GM12878 (cell line): ENCODE results near the gene DKKL1. TPM values are rescaled to one million over a fixed set of nuclear protein-coding genes. Genes with fewer than 3 reads are reported as not detected.
"Not testable (repeated sequence)": the region's sequence is repeated elsewhere in the genome, so short reads cannot be mapped to it uniquely, and the experiment has no call there.

Experiments
- ATAC-seq: fragments of 200-7000 bp; cut with Tn5 transposase; 3 replicates; pipeline ENCODE4 v1.9.1; 2020; ENCODE audit warnings: mild to moderate bottlenecking, moderate library complexity
- BruUV-seq: library from RNA; stranded (reverse); fragments of 400-500 nt; replicated peaks from 2 replicates; lab custom pipeline; 2021; lab: Mats Ljungman, UMichigan
- CTCF ChIA-PET: fragments of 300-600 bp; sonication (Branson Sonifier 250); formaldehyde crosslinking; extraction: SDS; loops from one replicate; lab custom pipeline; 2021; ENCODE audit warnings: inconsistent platforms; lab: Yijun Ruan, JAX
- POLR2A ChIA-PET: fragments of 350-600 bp; formaldehyde crosslinking; extraction: SDS; loops from one replicate; lab custom pipeline; 2021; ENCODE audit warnings: inconsistent platforms; lab: Charles Lee
- RAD21 ChIA-PET: fragments of 300-600 bp; sonication (Branson Sonifier 250); formaldehyde crosslinking; loops from one replicate; lab custom pipeline; 2023; ENCODE audit warnings: antibody characterized with exemption; ENCODE audit not compliant: unreplicated experiment; lab: Charles Lee
- SMC1A ChIA-PET: fragments of 300-600 bp; sonication (Branson Sonifier 250); formaldehyde crosslinking; loops from one replicate; lab custom pipeline; 2023; ENCODE audit not compliant: unreplicated experiment, uncharacterized antibody; lab: Charles Lee
- DNase-seq: peaks from one replicate; pipeline ENCODE4 v3.0.0-alpha.2; 2011; ENCODE audit warnings: low read depth, low spot score
- FAIRE-seq: peaks from 3 replicates; lab custom pipeline; 2011; peaks lifted over from hg19 to GRCh38; lab: Jason Lieb, UNC
- H2AFZ ChIP-seq: 2 replicates; pipeline ENCODE4 v1.6.0; 2011; ENCODE audit warnings: low read depth, low read length, control low read depth; ENCODE audit not compliant: control insufficient read depth
- H3K27ac ChIP-seq: 2 replicates; pipeline ENCODE4 v1.5.1; 2011; ENCODE audit warnings: control low read depth; ENCODE audit not compliant: control insufficient read depth, insufficient read depth
- H3K27me3 ChIP-seq, 2 experiments: replicated peaks in 1 of 2; 2 replicates each; pipeline versions ENCODE4 v1.6.0 to v1.6.1; 2011; ENCODE audit warnings: low read length in 1 of 2; ENCODE audit not compliant: control insufficient read depth in 2 of 2, insufficient read depth in 2 of 2
- H3K36me3 ChIP-seq, 2 experiments: 2 replicates each; pipeline ENCODE4 v1.5.1; 2011; ENCODE audit warnings: low read length in 1 of 2; ENCODE audit not compliant: control insufficient read depth in 2 of 2, insufficient read depth in 2 of 2
- H3K4me1 ChIP-seq: 2 replicates; pipeline ENCODE4 v1.6.1; 2011; ENCODE audit warnings: mild to moderate bottlenecking, low read length, moderate library complexity, mixed read lengths; ENCODE audit not compliant: control insufficient read depth, insufficient read depth
- H3K4me2 ChIP-seq: 2 replicates; pipeline ENCODE4 v1.6.0; 2011; ENCODE audit warnings: control low read depth; ENCODE audit not compliant: control insufficient read depth, insufficient read depth
- H3K4me3 ChIP-seq: fragments of 200-600 bp; sonication (generic); 2 replicates; pipeline ENCODE4 v1.5.1; 2016
- H3K79me2 ChIP-seq: 2 replicates; pipeline ENCODE4 v1.6.0; 2011; ENCODE audit warnings: low read length; ENCODE audit not compliant: control insufficient read depth, insufficient read depth
- H3K9ac ChIP-seq: 2 replicates; pipeline ENCODE4 v1.8.0; 2011; ENCODE audit warnings: low read length, control low read depth, mixed read lengths; ENCODE audit not compliant: control insufficient read depth, insufficient read depth
- H3K9me3 ChIP-seq: replicated peaks from 3 replicates; pipeline ENCODE4 v1.5.1; 2011; ENCODE audit warnings: mild to moderate bottlenecking, low read length; ENCODE audit not compliant: control insufficient read depth, insufficient read depth
- H4K20me1 ChIP-seq: 2 replicates; pipeline ENCODE4 v1.6.0; 2011; ENCODE audit not compliant: control insufficient read depth, insufficient read depth
- EED ChIP-seq: sonication (generic); IDR thresholded peaks from 2 replicates; pipeline ENCODE4 v1.6.1; 2016; ENCODE audit warnings: antibody characterized with exemption, low read depth
- IKZF2 ChIP-seq, 2 experiments: fragments of 450-650 bp; IDR thresholded peaks; 2 replicates each; pipeline ENCODE4 v1.6.1; 2017; ENCODE audit warnings: mild to moderate bottlenecking in 2 of 2, moderate library complexity in 2 of 2
- KAT2A ChIP-seq: conservative IDR thresholded peaks from 2 replicates; pipeline ENCODE4 v1.6.1; 2011; ENCODE audit warnings: low read depth, low read length; ENCODE audit not compliant: control insufficient read depth
- RUNX3 ChIP-seq: IDR thresholded peaks from 2 replicates; pipeline ENCODE4 v1.6.1; 2012; ENCODE audit warnings: low read length, inconsistent platforms
- SIN3A ChIP-seq: IDR thresholded peaks from 2 replicates; pipeline ENCODE4 v1.6.1; 2012; ENCODE audit warnings: low read depth, low read length, improper control_type of control experiment
- SIX5 ChIP-seq: IDR thresholded peaks from 2 replicates; pipeline ENCODE4 v1.6.1; 2011; ENCODE audit warnings: mild to moderate bottlenecking, low read depth, low read length, moderate library complexity; ENCODE audit not compliant: severe bottlenecking
- TBL1XR1 ChIP-seq: IDR thresholded peaks from 2 replicates; pipeline ENCODE4 v1.6.1; 2012; ENCODE audit warnings: low read depth, low read length, improper control_type of control experiment
- WGBS: methylation state at CpG from one replicate; pipeline ENCODE4 v1.1.6; 2016; ENCODE audit warnings: low lambda C conversion rate; ENCODE audit not compliant: insufficient replicate concordance, insufficient coverage; ENCODE audit errors: missing lambda C conversion rate; 5-methylcytosine and 5-hydroxymethylcytosine counted together
- in situ Hi-C: fragments of 300-500 bp; cut with MboI; formaldehyde crosslinking; loops from 9 replicates; pipeline ENCODE4 v1.14.3; 2018; ENCODE audit warnings: mixed read lengths
- intact Hi-C: fragments of 100-400 bp; cut with micrococcal nuclease; formaldehyde crosslinking; loops from one replicate; pipeline ENCODE4 v1.14.2; 2022; ENCODE audit not compliant: unreplicated experiment
- polyA plus RNA-seq, 11 experiments: library from polyadenylated mRNA; depleted of rRNA in 4 of 11; unstranded in 6 of 11; stranded (reverse) in 5 of 11; fragments of >200 nt; fragmentation: Nextera tagmentation in 4 of 11; fragmentation: Illumina TruSeq in 1 of 11; extraction: Ambion mirVana in 4 of 11; extraction: Trizol in 1 of 11; gene quantifications; 1 replicate in 1 of 11; 2 replicates in 10 of 11; pipeline versions ENCODE4 v1.2.1 to v1.2.3, GENCODE V29; 2011 to 2016; ENCODE audit warnings: inconsistent platforms in 2 of 11, missing spikeins in 2 of 11, low read depth in 1 of 11
- total RNA-seq, 4 experiments: library from RNA; depleted of rRNA in 3 of 4; stranded (reverse); fragments of >200 nt in 3 of 4; fragmentation: Illumina TruSeq in 1 of 4; extraction: Trizol in 1 of 4; gene quantifications; 2 replicates each; pipeline versions ENCODE4 v1.2.1 to v1.2.3, GENCODE V29; 2013 to 2021
- TF ChIP-seq, protein P1 (sequence below): fragments of 450-650 bp; conservative IDR thresholded peaks from 2 replicates; pipeline ENCODE4 v1.6.1; 2017; ENCODE audit warnings: mild to moderate bottlenecking, moderate library complexity

Gene DKKL1
- total and polyA plus RNA-seq, 10 of the 15 experiments (the other 5 are each of a cell fraction or from before 2014, with no cell fraction given), result not detected

DNA sequence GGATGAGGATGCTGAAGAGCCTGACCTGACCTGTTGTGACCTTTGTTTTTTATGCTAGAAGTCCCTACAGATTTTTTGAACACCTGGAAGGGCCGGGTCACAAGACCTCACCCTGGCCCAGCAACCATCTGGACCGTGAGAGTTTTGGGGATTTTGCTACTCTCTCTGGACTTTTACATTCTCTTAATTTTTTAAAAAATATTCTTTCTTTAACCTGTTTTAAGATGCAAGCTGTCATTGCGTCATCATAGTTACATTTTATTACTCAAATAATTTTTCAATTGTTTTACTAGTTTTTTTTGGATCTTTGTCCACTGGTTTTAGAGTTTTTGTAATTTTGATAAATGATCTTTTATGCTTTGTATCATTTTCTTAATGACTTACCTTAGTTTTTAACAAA is 7.5 kb downstream of the DKKL1 start:
- in situ Hi-C loops, result no loop called here
- intact Hi-C loops, result no loop called here
- Histone ChIP-seq H4K20me1 (no peaks in the 10 kb centered on the region), H3K9ac (no peak overlapping the region), H3K36me3 (no peaks in the 10 kb centered on the region), H3K4me1 (no peaks in the 10 kb centered on the region), H3K9me3 (peaks cover 10% of the 10 kb centered on the region; the same call in 2 of the 3 replicates), H3K27ac (no peak overlapping the region), H3K27me3 (no peaks in the 10 kb centered on the region; a peak in 1 of 4 replicates), H2AFZ (no peak overlapping the region), H3K4me3 (no peak overlapping the region), H3K4me2 (no peak overlapping the region), H3K79me2 (no peaks in the 10 kb centered on the region)
- DNase-seq, result no peak
- ChIA-PET CTCF (interaction anchor here (1.5 kb wide), 1 partner anchor 70 kb away, joined by 3 read pairs; no protein-coding TSS in a partner anchor), RAD21 (interaction anchor here (1.0 kb wide), 1 partner anchor 10 kb away, joined by 3 read pairs; no protein-coding TSS in a partner anchor), SMC1A (no interaction called here), POLR2A (no interaction called here)
- FAIRE-seq, result no peak
- TF ChIP-seq KAT2A, result no peak
- no peak for TF ChIP-seq TBL1XR1
- no peak for TF ChIP-seq SIN3A
- TF ChIP-seq RUNX3, result no peak
- TF ChIP-seq EED, result no peak
- no peak for TF ChIP-seq SIX5
- TF ChIP-seq, protein P1, sequence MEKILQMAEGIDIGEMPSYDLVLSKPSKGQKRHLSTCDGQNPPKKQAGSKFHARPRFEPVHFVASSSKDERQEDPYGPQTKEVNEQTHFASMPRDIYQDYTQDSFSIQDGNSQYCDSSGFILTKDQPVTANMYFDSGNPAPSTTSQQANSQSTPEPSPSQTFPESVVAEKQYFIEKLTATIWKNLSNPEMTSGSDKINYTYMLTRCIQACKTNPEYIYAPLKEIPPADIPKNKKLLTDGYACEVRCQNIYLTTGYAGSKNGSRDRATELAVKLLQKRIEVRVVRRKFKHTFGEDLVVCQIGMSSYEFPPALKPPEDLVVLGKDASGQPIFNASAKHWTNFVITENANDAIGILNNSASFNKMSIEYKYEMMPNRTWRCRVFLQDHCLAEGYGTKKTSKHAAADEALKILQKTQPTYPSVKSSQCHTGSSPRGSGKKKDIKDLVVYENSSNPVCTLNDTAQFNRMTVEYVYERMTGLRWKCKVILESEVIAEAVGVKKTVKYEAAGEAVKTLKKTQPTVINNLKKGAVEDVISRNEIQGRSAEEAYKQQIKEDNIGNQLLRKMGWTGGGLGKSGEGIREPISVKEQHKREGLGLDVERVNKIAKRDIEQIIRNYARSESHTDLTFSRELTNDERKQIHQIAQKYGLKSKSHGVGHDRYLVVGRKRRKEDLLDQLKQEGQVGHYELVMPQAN, result no peak
- TF ChIP-seq IKZF2 (IDR thresholded peaks at IDR 0.05), result no peak
- BruUV-seq, result no TSS peak
- WGBS, result 30% methylated on average over 3 of the region's 3 CpGs
- ATAC-seq, result no peak

DNA sequence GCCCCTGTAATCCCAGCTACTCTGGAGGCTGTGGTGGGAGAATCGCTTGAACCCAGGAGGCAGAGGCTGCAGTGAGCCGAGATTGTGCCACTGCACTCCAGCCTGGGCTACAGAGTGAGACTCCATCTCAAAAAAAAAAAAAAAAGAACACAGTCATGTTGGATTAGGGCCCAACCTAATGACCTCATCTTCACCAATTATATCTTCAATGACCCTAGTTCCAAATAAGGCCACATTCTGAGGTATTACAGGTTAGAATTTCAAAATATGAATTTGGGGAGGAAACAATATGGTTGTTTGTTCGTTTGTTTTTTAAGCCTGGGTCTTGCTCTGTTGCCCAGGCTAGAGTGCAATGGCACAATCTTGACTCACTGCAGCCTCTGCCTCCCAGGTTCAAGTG is 9.5 kb downstream of the DKKL1 start:
- RAD21 ChIA-PET, H3K27me3 ChIP-seq, H3K4me2 ChIP-seq, CTCF ChIA-PET, H3K36me3 ChIP-seq, H3K79me2 ChIP-seq, DNase-seq, H4K20me1 ChIP-seq, H2AFZ ChIP-seq, POLR2A ChIA-PET, FAIRE-seq, ATAC-seq, BruUV-seq, H3K4me1 ChIP-seq, H3K4me3 ChIP-seq, SMC1A ChIA-PET, intact Hi-C loops, in situ Hi-C loops, H3K9ac ChIP-seq, H3K27ac ChIP-seq: not testable (repeated sequence)
- H3K9me3 ChIP-seq, result peaks cover 10% of the 10 kb centered on the region; the same call in 2 of the 3 replicates
- WGBS, result 33% methylated on average over 3 of the region's 3 CpGs
